ENCODE results near the gene YAF2. TPM values are rescaled to one million over a fixed set of nuclear protein-coding genes. Genes with fewer than 3 reads are reported as not detected.
A peak's percentile ranks its signal among the peaks of the same experiment; 100 is the strongest.

Gene YAF2
- total and polyA plus RNA-seq, 2 of the 13 experiments (the other 11 are each of a cell fraction or from before 2014, with no cell fraction given) = 8.4 to 11.7 TPM

GRCh38 chr12:42144408-42145196 is 93.4 kb downstream of the YAF2 start, which contains the start of gene GXYLT1 (continued):
- TF ChIP-seq ATF7 (IDR thresholded peaks at IDR 0.05) (no peak), ATF7 (CRISPR knock-in tag; IDR thresholded peaks at IDR 0.05) (peak; percentile 69), DDIT3 (CRISPR knock-in tag; IDR thresholded peaks at IDR 0.05) (no peak), ZNF616 (CRISPR knock-in tag; IDR thresholded peaks at IDR 0.05; ENCODE audit: low read depth) (peak; percentile 94), NKX3-1 (CRISPR knock-in tag; IDR thresholded peaks at IDR 0.05) (peak; percentile 70; the same call in 1 of the 2 replicates), CSRNP1 (CRISPR knock-in tag; IDR thresholded peaks at IDR 0.05) (no peak; the same call in none of the 2 replicates), DNMT3B (CRISPR knock-in tag; conservative IDR thresholded peaks at IDR 0.05) (no peak), ZNF598 (CRISPR knock-in tag; IDR thresholded peaks at IDR 0.05; ENCODE audit: borderline replicate concordance) (peak; percentile 84; the same call in 1 of the 2 replicates), KLF6 (CRISPR knock-in tag; IDR thresholded peaks at IDR 0.05) (peak; percentile 84; the same call in 1 of the 2 replicates), PHF8 (CRISPR knock-in tag; IDR thresholded peaks at IDR 0.05) (peak; percentile 81), ZNF274 (CRISPR knock-in tag; IDR thresholded peaks at IDR 0.05) (peak; percentile 90), ZBTB33 (CRISPR knock-in tag; IDR thresholded peaks at IDR 0.05) (peak; percentile 27; the same call in 1 of the 2 replicates), PHF21A (CRISPR knock-in tag; IDR thresholded peaks at IDR 0.05) (peak; percentile 83), TAF15 (IDR thresholded peaks at IDR 0.05; ENCODE audit: low read depth, low read length, poor library complexity, severe bottlenecking) (no peak), ZNF260 (CRISPR knock-in tag; IDR thresholded peaks at IDR 0.05; ENCODE audit: borderline replicate concordance, low read depth) (no peak), MXD1 (CRISPR knock-in tag; IDR thresholded peaks at IDR 0.05) (peak; percentile 55; the same call in 1 of the 2 replicates), ZBTB42 (CRISPR knock-in tag; IDR thresholded peaks at IDR 0.05) (0 out of 2 replicates have a peak, but pooled peaks have one; percentile 53), ZFP82 (CRISPR knock-in tag; IDR thresholded peaks at IDR 0.05; ENCODE audit: borderline replicate concordance) (peak; percentile 30; the same call in 1 of the 2 replicates), ZC3H4 (CRISPR knock-in tag; IDR thresholded peaks at IDR 0.05; ENCODE audit: borderline replicate concordance) (no peak), ZNF782 (CRISPR knock-in tag; IDR thresholded peaks at IDR 0.05; ENCODE audit: borderline replicate concordance) (peak; percentile 70; the same call in 1 of the 2 replicates), SKI (IDR thresholded peaks at IDR 0.05; ENCODE audit: partially characterized antibody) (peak; percentile 91), ARID2 (CRISPR knock-in tag; IDR thresholded peaks at IDR 0.05; ENCODE audit: borderline replicate concordance) (no peak), ZFP36L2 (CRISPR knock-in tag; IDR thresholded peaks at IDR 0.05) (0 out of 2 replicates have a peak, but pooled peaks have one; percentile 40), SNAI1 (CRISPR knock-in tag; IDR thresholded peaks at IDR 0.05; ENCODE audit: borderline replicate concordance) (no peak), ZNF781 (CRISPR knock-in tag; IDR thresholded peaks at IDR 0.05; ENCODE audit: borderline replicate concordance, not compliant biosample characterization) (no peak), ZNF121 (CRISPR knock-in tag; IDR thresholded peaks at IDR 0.05) (no peak)

Data from HepG2 (cell line).